Prostate gland (tissue), 2 donors: ENCODE data around the gene RAB11FIP5.

ENCODE experiments used
- POLR2A ChIP-seq: fragments of 450-650 bp; IDR thresholded peaks from one replicate; pipeline ENCODE4 v1.6.1; 2016; ENCODE audit warnings: antibody characterized with exemption, mild to moderate bottlenecking
- POLR2AphosphoS5 ChIP-seq: sonication (generic); formaldehyde crosslinking; IDR thresholded peaks from one replicate; pipeline ENCODE4 v1.6.1; 2017; ENCODE audit warnings: antibody characterized with exemption
- TF ChIP-seq, protein P1 (sequence below), 4 experiments: fragments of 200-600 bp in 2 of 4; fragments of 450-650 bp in 2 of 4; sonication (generic) in 2 of 4; IDR thresholded peaks; 1 replicate in 3 of 4; 2 replicates in 1 of 4; pipeline ENCODE4 v1.5.1; 2016 to 2019; ENCODE audit warnings: antibody characterized with exemption in 4 of 4, mild to moderate bottlenecking in 2 of 4, moderate library complexity in 2 of 4

DNA sequence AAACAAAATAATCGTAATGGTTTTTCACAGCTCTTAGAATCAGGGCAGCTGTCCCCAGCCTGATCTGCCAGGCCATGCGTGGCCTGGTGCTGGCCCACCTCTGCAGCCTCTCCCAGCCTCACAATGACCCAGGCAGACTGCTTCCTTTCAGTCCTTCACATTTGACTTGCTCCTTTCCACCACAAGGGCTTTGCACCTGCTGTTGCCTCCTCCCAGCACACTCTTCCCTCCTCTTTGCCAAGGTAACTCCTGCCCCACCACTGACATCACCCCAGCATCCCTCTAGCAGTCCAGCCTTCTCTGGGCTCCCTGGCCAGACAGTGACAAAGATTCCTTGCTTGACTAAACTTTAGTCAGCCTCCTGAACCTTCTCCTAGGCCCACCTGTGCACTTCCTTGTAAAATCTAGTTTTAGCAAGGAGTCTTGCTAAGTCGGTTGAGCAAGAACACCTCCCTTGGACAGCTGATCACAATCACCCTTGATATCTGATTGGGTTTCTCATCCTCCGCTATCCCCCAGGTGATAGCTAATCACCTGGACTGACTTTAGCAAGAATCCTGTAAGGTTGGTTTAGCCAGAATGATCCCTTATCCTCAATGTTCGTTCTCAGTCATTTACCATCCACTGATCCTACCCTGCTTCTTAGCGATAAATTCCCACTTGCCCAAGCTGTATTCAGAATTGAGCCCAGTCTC, 16.2 kb upstream of the RAB11FIP5 start:
- no peak for TF ChIP-seq POLR2A
- TF ChIP-seq, protein P1, sequence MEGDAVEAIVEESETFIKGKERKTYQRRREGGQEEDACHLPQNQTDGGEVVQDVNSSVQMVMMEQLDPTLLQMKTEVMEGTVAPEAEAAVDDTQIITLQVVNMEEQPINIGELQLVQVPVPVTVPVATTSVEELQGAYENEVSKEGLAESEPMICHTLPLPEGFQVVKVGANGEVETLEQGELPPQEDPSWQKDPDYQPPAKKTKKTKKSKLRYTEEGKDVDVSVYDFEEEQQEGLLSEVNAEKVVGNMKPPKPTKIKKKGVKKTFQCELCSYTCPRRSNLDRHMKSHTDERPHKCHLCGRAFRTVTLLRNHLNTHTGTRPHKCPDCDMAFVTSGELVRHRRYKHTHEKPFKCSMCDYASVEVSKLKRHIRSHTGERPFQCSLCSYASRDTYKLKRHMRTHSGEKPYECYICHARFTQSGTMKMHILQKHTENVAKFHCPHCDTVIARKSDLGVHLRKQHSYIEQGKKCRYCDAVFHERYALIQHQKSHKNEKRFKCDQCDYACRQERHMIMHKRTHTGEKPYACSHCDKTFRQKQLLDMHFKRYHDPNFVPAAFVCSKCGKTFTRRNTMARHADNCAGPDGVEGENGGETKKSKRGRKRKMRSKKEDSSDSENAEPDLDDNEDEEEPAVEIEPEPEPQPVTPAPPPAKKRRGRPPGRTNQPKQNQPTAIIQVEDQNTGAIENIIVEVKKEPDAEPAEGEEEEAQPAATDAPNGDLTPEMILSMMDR (IDR thresholded peaks at IDR 0.05) = no peak
- TF ChIP-seq POLR2AphosphoS5 = no peak
